GM04503 (cell line): ENCODE measurements around the gene NOC2L.

Experiments
- DNase-seq: peaks from one replicate; pipeline ENCODE4 v3.0.0-alpha.2; 2012; ENCODE audit warnings: low read depth

The NOC2L gene

DNA sequence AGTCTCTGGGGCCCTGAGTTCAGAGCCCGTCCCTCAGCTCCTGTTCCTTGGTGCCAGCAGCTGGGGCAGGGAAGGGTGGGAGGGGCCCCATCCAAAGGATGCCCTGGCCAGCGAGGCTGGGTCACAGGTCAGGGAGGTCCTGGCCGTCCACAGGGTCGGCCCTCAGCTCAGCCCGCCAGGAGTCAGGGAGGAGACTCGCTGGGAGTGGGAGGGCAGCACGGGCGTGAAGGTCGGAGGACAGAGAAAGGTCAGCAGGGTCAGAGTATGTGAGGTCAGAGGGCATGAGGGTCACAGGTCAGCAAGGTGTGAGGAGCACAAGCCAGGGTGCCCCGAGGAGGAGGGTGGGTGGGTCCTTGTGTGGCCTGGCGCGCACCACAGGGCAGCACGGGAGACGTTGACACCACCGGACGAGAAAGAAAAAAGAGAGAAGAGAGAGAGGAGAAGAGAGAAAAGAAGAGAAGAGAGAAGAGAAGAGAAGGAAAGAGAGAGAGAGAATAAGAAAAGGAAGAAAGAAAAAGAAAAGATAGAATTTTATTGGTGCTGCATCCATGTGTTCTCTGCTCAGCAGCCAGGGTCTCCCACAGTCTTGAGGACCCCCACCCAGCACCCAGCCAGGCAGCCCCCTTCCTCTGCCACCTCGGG lies 15.8 kb upstream of the NOC2L start:
- DNase-seq, result no peak

DNA sequence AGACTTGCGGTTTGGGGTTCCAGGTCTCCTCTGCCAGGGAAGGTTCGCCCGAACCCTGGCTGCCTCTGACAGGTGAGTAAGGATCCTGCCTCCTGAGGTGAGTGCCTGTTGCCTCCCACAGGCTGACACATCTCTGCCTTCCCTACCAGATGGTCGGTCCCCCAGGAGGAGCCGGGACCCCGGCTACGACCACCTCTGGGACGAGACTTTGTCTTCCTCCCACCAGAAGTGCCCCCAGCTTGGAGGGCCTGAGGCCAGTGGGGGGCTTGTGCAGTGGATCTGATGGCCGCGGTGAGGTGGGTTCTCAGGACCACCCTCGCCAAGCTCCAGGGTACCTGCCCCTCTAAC lies 15.2 kb upstream of the NOC2L start:
- no peak for DNase-seq

- DNase-seq, result no peak
Observed at GRCh38 chr1:973459-974292, 14.6 kb upstream of the NOC2L start.

DNA sequence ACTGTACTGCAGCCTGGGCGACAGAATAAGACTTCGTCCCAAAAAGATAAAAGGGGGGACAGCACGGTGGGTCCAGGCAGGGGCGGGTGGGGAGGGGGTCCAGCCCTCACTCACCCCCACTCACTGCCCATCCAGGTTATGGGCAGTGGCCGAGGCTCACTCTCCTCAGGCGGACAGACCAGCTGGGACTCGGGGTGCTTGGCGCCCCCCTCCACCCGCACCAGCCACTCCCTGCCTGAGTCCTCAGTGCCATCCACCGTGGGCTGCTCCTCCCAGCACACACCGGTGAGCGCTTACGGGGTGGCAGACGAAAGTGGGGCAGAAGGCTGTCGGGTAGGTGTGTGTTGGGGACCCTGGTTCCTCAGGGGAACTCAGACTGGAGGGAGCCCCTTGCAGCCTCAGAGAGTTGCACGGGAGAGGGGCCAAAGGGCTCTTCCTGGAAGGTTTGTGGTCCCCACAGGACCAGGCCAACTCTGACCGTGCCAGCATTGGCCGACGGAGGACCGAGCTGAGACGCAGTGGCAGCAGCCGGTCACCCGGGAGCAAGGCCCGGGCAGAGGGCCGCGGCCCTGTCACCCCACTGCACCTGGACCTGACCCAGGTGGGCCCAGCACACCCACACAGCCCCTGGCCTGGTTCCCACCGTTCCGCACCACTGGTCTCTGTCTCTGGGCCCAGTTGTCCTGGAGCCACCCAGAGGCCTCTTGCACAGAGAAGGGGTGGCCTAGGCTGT lies 13.8 kb upstream of the NOC2L start:
- DNase-seq, result no peak

- DNase-seq, result no peak
Observed at GRCh38 chr1:971751-972506, 12.9 kb upstream of the NOC2L start.

- DNase-seq, result no peak
Observed at GRCh38 chr1:970973-971730, 12.1 kb upstream of the NOC2L start.

GRCh38 chr1:970242-970972 lies 11.4 kb upstream of the NOC2L start:
- DNase-seq, result no peak

DNA sequence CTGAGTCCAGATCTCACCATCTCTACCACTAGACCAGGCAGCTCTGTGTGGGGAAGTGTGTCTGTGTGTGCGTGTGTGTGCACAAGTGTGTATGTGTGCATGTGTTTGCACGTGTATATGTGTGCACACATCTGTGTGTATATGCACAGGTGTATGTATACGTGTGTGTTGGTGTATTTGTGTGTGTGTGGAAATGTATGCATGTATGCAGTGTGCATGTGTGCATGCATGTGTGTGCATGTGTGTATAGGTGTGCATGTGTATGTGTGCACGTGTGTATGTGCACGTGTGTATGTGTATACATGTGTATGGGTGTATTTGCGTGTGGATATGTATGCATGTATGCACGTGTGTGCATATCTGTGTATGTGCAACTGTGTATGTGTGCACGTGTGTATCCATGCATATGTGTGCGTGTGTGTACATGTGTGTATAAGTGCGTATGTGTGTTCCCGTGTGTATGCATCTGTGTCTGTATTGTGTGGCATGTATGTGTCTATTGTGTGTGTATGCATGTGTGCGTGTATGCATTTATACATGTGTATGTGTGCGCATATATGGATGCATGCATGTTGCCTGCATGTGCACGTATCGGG lies 10.3 kb upstream of the NOC2L start:
- no peak for DNase-seq

DNA sequence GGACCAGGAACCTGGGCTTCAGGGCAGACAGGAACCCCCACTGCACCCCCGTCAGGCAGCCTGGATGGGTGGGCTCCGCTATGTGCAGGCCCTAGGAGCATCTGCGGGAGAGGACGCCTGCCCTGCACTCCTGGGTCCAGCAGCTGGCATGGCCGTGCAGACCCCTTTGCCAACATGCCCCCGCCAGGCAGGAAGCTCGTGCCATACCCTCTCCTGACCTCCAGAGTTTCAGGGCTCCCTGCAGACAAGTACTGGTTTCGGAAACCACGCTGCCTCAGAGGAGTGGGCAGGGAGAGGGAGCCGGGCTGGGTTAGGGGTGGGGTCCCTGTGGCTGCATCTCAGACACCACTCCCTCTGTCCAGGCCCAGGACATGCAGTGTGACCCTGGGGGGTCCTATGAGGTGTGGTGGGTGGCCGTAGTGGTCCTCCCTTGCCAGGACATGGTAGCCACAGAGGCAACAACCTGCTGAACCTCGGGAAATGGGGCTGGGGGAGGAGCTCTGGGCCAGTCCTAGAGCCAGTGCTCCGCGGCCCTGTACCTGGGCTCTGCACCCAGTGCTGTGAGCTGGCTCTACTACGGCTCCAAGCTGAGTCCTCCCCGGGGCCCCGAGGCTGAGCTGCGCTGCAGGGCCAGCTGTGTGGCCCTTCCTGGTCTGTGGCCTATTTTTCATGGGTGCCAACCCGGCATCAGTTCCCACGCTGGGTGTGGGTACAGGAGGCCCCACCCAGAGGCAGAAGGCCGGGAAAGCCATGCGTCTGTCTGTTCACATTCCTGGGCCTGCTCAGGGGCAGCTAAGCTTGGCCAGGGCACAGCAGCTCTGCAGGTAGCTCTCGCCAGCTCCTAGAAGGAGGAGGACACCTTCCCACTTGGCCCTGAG lies 8.6 kb upstream of the NOC2L start:
- no peak for DNase-seq

GRCh38 chr1:966704-967300 lies 7.7 kb upstream of the NOC2L start:
- DNase-seq, result no peak

GRCh38 chr1:966135-966703 lies 7.2 kb upstream of the NOC2L start, which contains the start of gene PLEKHN1:
PLEKHN1 (plus strand) TSS chr1:966482; CDS start chr1:966532, 50 bp downstream.
- DNase-seq, result no peak

- no peak for DNase-seq
Observed at GRCh38 chr1:965526-966134, 6.6 kb upstream of the NOC2L start.

DNA sequence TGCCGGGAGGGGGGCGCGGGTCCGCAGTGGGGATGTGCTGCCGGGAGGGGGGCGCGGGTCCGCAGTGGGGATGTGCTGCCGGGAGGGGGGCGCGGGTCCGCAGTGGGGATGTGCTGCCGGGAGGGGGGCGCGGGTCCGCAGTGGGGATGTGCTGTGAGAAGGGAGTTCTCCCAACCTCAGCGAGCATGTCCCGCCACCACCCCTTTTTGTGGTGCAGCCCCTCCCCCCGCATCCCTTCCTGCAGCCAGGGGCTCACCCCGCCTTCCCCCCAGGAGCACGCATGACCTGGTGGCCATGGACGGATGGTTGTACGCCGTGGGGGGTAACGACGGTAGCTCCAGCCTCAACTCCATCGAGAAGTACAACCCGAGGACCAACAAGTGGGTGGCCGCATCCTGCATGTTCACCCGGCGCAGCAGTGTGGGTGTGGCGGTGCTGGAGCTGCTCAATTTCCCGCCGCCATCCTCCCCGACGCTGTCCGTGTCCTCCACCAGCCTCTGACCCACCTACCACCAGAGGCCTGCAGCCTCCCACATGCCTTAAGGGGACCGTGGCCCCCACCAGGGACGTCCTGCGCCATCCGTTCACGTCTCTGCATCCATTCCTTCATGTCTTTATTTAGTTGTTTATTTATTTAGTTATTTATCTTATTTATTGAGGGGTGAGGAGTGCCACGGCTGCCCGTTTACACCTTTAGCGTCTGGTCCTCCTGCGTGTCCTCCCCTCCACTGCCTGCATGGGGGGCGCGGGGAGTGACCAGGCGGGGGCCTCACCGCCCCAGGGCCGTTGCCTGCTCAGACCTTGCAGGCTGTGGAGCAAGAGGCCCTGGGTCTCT lies 5.9 kb upstream of the NOC2L start:
- no peak for DNase-seq

- no peak for DNase-seq
Observed at GRCh38 chr1:963746-964525, 4.9 kb upstream of the NOC2L start.

DNA sequence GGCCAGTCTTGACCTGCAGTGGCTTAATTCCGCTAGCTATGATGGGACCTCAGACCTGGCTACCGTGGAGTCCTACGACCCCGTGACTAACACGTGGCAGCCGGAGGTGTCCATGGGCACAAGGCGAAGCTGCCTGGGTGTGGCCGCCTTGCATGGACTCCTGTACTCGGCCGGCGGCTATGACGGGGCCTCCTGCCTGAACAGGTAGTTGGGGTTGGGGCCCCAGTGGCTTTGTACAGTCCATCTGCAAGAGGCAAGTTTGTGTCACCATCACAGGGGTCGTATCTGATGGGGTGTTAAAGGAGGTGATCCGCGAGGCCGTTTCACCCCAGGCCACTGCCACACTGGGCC lies 4.2 kb upstream of the NOC2L start:
- no peak for DNase-seq
